Mesodermal cell (in vitro differentiated cells): ENCODE measurements around the gene TEDDM1.

ENCODE experiments used
- H3K27ac ChIP-seq: 2 replicates; pipeline ENCODE4 v1.7.0; 2013; ENCODE audit warnings: mild to moderate bottlenecking, low read depth, low read length, moderate library complexity; ENCODE audit not compliant: severe bottlenecking
- H3K36me3 ChIP-seq: 2 replicates; pipeline ENCODE4 v1.7.1; 2013; ENCODE audit warnings: mild to moderate bottlenecking, low read length, moderate library complexity; ENCODE audit not compliant: control insufficient read depth, insufficient read depth
- H3K4me1 ChIP-seq: one replicate; pipeline ENCODE4 v1.7.1; 2013; ENCODE audit warnings: mild to moderate bottlenecking, low read length; ENCODE audit not compliant: insufficient read depth, control insufficient read depth, poor library complexity, severe bottlenecking
- H3K4me3 ChIP-seq: 2 replicates; pipeline ENCODE4 v1.7.0; 2013; ENCODE audit warnings: low read length, control low read depth, mild to moderate bottlenecking; ENCODE audit not compliant: insufficient read depth, poor library complexity, severe bottlenecking; ENCODE audit errors: extremely low read depth
- H3K9me3 ChIP-seq: 2 replicates; pipeline ENCODE4 v1.7.1; 2013; ENCODE audit warnings: mild to moderate bottlenecking, low read length, moderate library complexity; ENCODE audit not compliant: control insufficient read depth
- WGBS, 2 experiments: methylation state at CpG; one replicate each; pipeline ENCODE4 v1.1.5; 2013; ENCODE audit warnings: missing lambda C conversion rate in 2 of 2; ENCODE audit not compliant: insufficient coverage in 2 of 2; 5-methylcytosine and 5-hydroxymethylcytosine counted together

TEDDM1 gene

DNA sequence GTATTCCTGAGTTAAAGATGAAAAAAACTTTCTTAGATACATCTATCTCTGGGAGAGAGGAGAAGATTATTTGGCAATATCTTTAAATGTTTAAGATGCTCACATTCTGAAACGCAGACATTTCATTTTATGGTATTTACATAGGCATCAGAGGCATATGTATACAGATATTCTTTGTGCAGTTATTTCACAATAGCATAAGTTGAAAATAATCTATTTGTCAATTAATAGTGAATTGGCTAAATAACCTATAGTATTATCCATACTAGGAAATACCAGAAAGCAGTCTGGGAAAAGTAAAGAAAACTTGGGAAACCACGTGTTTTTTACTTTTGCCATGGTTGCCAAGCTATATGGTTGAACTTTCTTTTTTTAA lies 44.8 kb downstream of the TEDDM1 start:
- Histone ChIP-seq H3K36me3 (no peaks in the 10 kb centered on the region), H3K4me1 (no peaks in the 10 kb centered on the region), H3K9me3 (no peaks in the 10 kb centered on the region), H3K4me3 (no peak overlapping the region), H3K27ac (no peak overlapping the region)
- WGBS, 2 experiments, result 100% methylated on average over 1 of the region's 2 CpGs; no CpG with 5 or more reads in 1 of the 2 experiments

DNA sequence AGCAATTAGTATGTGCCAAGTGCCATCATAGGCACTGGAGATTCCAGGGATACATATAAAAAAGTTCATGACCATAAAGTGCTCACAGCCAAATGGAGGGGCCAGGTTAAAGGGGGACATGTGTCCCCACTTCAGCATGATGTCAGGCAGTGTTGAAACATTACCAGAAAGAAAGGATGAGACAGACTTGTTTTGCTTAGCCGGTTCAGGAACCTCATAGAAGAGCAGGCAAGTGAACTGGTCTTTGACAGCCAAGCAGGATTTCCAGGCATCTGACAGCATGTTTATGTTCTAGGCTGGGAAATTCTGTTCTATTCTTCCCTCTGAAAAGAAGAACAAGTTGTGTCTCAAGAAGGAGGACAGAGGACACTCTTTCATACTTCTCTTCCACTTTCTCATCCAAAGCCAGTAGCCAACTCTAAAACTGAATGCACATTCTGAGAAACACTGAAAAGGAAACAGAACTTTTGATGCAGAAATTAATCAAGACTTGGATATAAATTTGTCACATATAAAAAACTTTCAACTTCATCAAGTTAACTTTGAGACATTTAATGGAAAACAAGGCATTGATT lies 48.6 kb downstream of the TEDDM1 start:
- H3K4me1 ChIP-seq, result no peaks in the 10 kb centered on the region
- no peaks in the 10 kb centered on the region for H3K9me3 ChIP-seq
- no peak overlapping the region for H3K4me3 ChIP-seq
- H3K27ac ChIP-seq, result no peak overlapping the region
- H3K36me3 ChIP-seq, result no peaks in the 10 kb centered on the region
- WGBS, 2 experiments, result 90 to 100% methylated on average over 1 of the region's 1 CpG

DNA sequence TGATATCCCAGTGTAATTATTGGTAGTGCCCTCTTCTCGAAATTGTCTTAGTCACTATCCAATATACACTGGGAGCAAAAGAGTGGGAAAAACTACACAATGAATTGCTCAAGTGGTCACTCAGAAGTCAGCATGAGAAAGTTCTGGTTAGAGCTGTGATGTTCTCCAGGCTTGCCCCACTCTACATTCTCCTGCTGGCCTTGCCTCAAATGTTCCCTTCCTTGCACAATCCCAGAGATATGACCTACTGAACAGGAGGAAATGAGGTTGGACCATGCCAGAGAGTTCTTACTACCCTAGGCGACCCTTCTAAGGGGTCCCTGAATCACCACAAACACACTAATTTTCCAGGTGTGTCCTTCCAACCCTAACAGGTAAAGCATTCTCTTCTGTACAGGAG lies 49.6 kb downstream of the TEDDM1 start:
- Histone ChIP-seq H3K36me3 (no peaks in the 10 kb centered on the region), H3K4me1 (no peaks in the 10 kb centered on the region), H3K27ac (no peak overlapping the region), H3K4me3 (no peak overlapping the region), H3K9me3 (no peaks in the 10 kb centered on the region)
- 100% methylated on average over 1 of the region's 2 CpGs; no CpG with 5 or more reads in 1 of the 2 experiments for WGBS, 2 experiments

DNA sequence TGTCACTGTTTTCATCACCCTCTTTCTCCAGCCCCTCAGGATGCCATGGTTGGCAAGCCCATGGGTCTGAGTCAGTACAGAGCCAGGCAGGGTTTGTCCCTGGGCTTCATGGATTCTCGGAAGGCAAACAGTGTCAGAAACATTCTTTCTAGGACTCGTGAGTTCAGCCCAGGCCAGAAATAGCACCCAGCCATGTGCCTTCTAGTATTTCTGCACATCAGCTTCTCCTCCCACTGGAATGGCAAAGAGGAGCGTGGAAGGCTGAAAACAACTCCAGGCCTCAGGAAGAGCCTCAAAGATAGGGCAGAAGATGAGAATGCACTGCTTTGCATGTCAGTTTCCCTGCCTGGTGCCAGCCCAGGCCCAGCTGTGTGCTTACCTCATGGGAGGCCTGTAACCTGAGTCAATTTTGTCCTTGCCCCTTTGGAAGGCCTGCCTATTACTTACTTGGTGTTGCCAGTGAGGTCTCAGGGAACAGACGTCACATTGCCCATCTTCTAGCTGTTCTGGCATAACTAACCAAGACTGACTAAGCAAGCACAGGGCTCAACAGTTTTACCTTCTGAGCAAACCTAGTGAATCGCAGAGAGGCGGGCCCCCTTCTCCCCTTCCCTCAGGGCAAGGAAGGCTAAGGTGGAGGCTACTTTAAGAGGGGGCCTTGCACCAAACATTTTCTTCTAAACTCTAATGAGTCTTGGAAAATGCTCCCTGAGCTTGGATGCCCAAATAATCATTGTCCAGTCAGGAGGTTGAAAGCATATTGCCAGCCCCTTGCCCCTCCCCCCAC lies 51.3 kb downstream of the TEDDM1 start:
- WGBS, 2 experiments, result 85 to 100% methylated on average over 2 to 4 of the region's 6 CpGs
- Histone ChIP-seq H3K4me3 (no peak overlapping the region), H3K27ac (no peak overlapping the region), H3K9me3 (no peaks in the 10 kb centered on the region), H3K4me1 (no peaks in the 10 kb centered on the region), H3K36me3 (no peaks in the 10 kb centered on the region)
